CD1c-positive myeloid dendritic cell (primary cell): Measurements from ENCODE around the gene CSPG4.

Experiments used
- DNase-seq: peaks from one replicate; pipeline ENCODE4 v3.0.0-alpha.2; 2016; ENCODE audit errors: extremely low spot score

Gene CSPG4

GRCh38 chr15:75669191-75669878, 43.3 kb downstream of the CSPG4 start:
- no peak for DNase-seq

- peak; percentile 32 for DNase-seq
These were observed 45.7 kb downstream of the CSPG4 start for GRCh38 chr15:75666823-75667501.

GRCh38 chr15:75663931-75664421, 48.7 kb downstream of the CSPG4 start:
- no peak for DNase-seq

- DNase-seq, result no peak
These were observed 49.7 kb downstream of the CSPG4 start for GRCh38 chr15:75662823-75663519.

GRCh38 chr15:75661756-75662140, 50.9 kb downstream of the CSPG4 start:
- no peak for DNase-seq

GRCh38 chr15:75661100-75661755, 51.4 kb downstream of the CSPG4 start:
- no peak for DNase-seq

- no peak for DNase-seq
These were observed 52.6 kb downstream of the CSPG4 start for GRCh38 chr15:75659928-75660645.

- no peak for DNase-seq
These were observed 53.4 kb downstream of the CSPG4 start for GRCh38 chr15:75659141-75659771.

GRCh38 chr15:75656813-75657212, 55.8 kb downstream of the CSPG4 start:
- DNase-seq, result no peak

- DNase-seq, result no peak
These were observed 56.3 kb downstream of the CSPG4 start for GRCh38 chr15:75656331-75656730.

- no peak for DNase-seq
These were observed 56.7 kb downstream of the CSPG4 start for GRCh38 chr15:75655931-75656330.

- DNase-seq, result no peak
These were observed 58.3 kb downstream of the CSPG4 start for GRCh38 chr15:75654201-75654907.

- DNase-seq, result no peak
These were observed 59.2 kb downstream of the CSPG4 start for GRCh38 chr15:75653347-75653913.

- no peak for DNase-seq
These were observed 60.7 kb downstream of the CSPG4 start for GRCh38 chr15:75651810-75652543.

GRCh38 chr15:75650908-75651809, 61.5 kb downstream of the CSPG4 start:
- peak; percentile 23 for DNase-seq

GRCh38 chr15:75649848-75650247, 62.8 kb downstream of the CSPG4 start:
- no peak for DNase-seq

GRCh38 chr15:75649045-75649761, 63.4 kb downstream of the CSPG4 start:
- DNase-seq, result no peak
